Hepatocyte (in vitro differentiated cells): ENCODE data around the gene RAB3GAP1. TPM values are rescaled to one million over a fixed set of nuclear protein-coding genes. Genes with fewer than 3 reads are reported as not detected.

Experiments used
- DNase-seq: peaks from one replicate; pipeline ENCODE4 v3.0.0-alpha.2; 2016; ENCODE audit warnings: low spot score
- H2AFZ ChIP-seq: fragments of 200-600 bp; sonication (generic); 2 replicates; pipeline ENCODE4 v1.6.0; 2016; ENCODE audit warnings: antibody characterized with exemption, mild to moderate bottlenecking
- H3K27ac ChIP-seq: fragments of 200-600 bp; sonication (generic); 2 replicates; pipeline ENCODE4 v1.5.1; 2016; ENCODE audit warnings: mild to moderate bottlenecking
- H3K27me3 ChIP-seq: fragments of 200-600 bp; sonication (generic); 2 replicates; pipeline ENCODE4 v1.6.1; 2016
- H3K36me3 ChIP-seq: fragments of 200-600 bp; sonication (generic); replicated peaks from 2 replicates; pipeline ENCODE4 v1.5.1; 2016; ENCODE audit warnings: low read depth; ENCODE audit not compliant: insufficient read depth
- H3K4me1 ChIP-seq: fragments of 200-600 bp; sonication (generic); 2 replicates; pipeline ENCODE4 v1.5.1; 2016; ENCODE audit warnings: mild to moderate bottlenecking, moderate library complexity; ENCODE audit not compliant: insufficient read depth
- H3K4me2 ChIP-seq: fragments of 200-600 bp; sonication (generic); 2 replicates; pipeline ENCODE4 v1.6.0; 2016
- H3K4me3 ChIP-seq: fragments of 200-600 bp; sonication (generic); 2 replicates; pipeline ENCODE4 v1.5.1; 2016; ENCODE audit warnings: mild to moderate bottlenecking
- H3K79me2 ChIP-seq: fragments of 200-600 bp; sonication (generic); 2 replicates; pipeline ENCODE4 v1.6.0; 2017; ENCODE audit warnings: mild to moderate bottlenecking
- H3K9me2 ChIP-seq: fragments of 200-600 bp; sonication (generic); replicated peaks from 2 replicates; pipeline ENCODE4 v1.6.0; 2017; ENCODE audit warnings: mild to moderate bottlenecking; ENCODE audit not compliant: insufficient read depth
- H3K9me3 ChIP-seq: fragments of 200-600 bp; sonication (generic); 2 replicates; pipeline ENCODE4 v1.5.1; 2016; ENCODE audit warnings: low read depth, mild to moderate bottlenecking
- H4K20me1 ChIP-seq: fragments of 200-600 bp; sonication (generic); 2 replicates; pipeline ENCODE4 v1.6.0; 2016; ENCODE audit warnings: mild to moderate bottlenecking; ENCODE audit not compliant: insufficient read depth, poor library complexity, severe bottlenecking
- EZH2 ChIP-seq: fragments of 200-600 bp; sonication (generic); IDR thresholded peaks from 2 replicates; pipeline ENCODE4 v1.6.1; 2016; ENCODE audit warnings: antibody characterized with exemption, mild to moderate bottlenecking, borderline replicate concordance
- EZH2phosphoT487 ChIP-seq: fragments of 200-600 bp; sonication (generic); IDR thresholded peaks from one replicate; pipeline ENCODE4 v1.6.1; 2018; ENCODE audit warnings: antibody characterized with exemption, mild to moderate bottlenecking, low read depth, moderate library complexity; ENCODE audit not compliant: unreplicated experiment, severe bottlenecking
- WGBS: methylation state at CpG from one replicate; pipeline ENCODE4 v1.1.6; 2016; ENCODE audit warnings: low lambda C conversion rate; ENCODE audit errors: missing lambda C conversion rate; 5-methylcytosine and 5-hydroxymethylcytosine counted together
- polyA plus RNA-seq: library from polyadenylated mRNA; unstranded; fragments of >200 nt; fragmentation: Nextera tagmentation; extraction: Ambion mirVana; gene quantifications from 2 replicates; pipeline ENCODE4 v1.2.1, GENCODE V29; 2016
- total RNA-seq: library from RNA; depleted of rRNA; stranded (reverse); fragments of >200 nt; gene quantifications from 2 replicates; pipeline ENCODE4 v1.2.3, GENCODE V29; 2014
- TF ChIP-seq, protein P1 (sequence below): fragments of 200-600 bp; sonication (generic); IDR thresholded peaks from 2 replicates; pipeline ENCODE4 v1.5.1; 2016; ENCODE audit warnings: antibody characterized with exemption, mild to moderate bottlenecking; ENCODE audit not compliant: poor library complexity

Gene RAB3GAP1
- total and polyA plus RNA-seq, 2 experiments from 2014 or later = 17.7 to 62.5 TPM

DNA sequence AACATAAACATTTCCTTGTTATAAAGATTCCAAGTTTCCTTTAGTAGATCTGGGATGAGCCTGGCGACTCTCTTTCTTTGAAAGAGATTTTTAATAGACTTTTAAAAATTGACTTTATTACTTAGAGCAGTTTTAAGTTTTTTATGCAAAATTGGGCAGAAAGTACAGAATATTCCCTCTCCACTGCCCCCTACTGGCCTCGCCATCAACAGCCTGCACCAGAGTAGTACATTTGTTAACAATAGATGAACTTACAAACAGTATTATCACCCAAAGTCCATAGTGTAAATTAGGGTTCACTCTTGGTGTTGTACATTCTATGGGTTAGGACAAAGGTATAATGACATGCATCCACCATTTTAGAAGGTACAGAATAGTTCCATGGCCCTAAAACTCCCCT, 8.7 kb upstream of the RAB3GAP1 start:
- no peak for DNase-seq

DNA sequence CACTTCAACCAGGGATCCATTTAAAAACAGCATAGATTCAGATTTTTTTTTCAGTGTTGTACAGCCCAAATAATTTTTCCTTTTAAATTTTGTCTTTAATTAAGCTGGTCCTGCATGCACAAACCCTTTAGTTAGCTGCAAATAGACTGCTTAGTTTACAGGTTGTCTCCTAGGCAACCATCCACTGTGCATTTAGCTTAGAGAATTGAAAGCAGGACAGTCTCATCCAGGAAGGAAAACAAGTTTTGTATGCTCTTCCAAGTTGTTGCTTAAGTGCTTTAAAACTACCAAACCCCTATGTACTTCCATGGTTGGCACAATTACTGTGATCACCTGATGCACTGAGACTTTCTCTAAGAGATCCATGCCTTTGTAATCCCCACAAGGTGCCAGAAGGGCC, 4.8 kb upstream of the RAB3GAP1 start, which contains the start of gene MAP3K19:
MAP3K19 (minus strand) TSS at position 148 of the 400 bp plus-strand sequence. CDS start 22,800 bp downstream, outside the sequence.
- H2AFZ ChIP-seq = peak within 1 kb of the TSS; percentile 1
- H3K9me3 ChIP-seq = no peaks in the 10 kb centered on the region
- TF ChIP-seq, protein P1, sequence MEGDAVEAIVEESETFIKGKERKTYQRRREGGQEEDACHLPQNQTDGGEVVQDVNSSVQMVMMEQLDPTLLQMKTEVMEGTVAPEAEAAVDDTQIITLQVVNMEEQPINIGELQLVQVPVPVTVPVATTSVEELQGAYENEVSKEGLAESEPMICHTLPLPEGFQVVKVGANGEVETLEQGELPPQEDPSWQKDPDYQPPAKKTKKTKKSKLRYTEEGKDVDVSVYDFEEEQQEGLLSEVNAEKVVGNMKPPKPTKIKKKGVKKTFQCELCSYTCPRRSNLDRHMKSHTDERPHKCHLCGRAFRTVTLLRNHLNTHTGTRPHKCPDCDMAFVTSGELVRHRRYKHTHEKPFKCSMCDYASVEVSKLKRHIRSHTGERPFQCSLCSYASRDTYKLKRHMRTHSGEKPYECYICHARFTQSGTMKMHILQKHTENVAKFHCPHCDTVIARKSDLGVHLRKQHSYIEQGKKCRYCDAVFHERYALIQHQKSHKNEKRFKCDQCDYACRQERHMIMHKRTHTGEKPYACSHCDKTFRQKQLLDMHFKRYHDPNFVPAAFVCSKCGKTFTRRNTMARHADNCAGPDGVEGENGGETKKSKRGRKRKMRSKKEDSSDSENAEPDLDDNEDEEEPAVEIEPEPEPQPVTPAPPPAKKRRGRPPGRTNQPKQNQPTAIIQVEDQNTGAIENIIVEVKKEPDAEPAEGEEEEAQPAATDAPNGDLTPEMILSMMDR = no peak
- no peak for TF ChIP-seq EZH2
- no peak for TF ChIP-seq EZH2phosphoT487
- H3K36me3 ChIP-seq = no peaks in the 10 kb centered on the region
- peak within 1 kb of the TSS; percentile 5 for H3K27ac ChIP-seq
- no peaks in the 10 kb centered on the region for H3K4me1 ChIP-seq
- no peaks in the 10 kb centered on the region for H3K27me3 ChIP-seq
- H4K20me1 ChIP-seq = no peaks in the 10 kb centered on the region
- H3K79me2 ChIP-seq = no peaks in the 10 kb centered on the region
- H3K9me2 ChIP-seq = no peaks in the 10 kb centered on the region
- no peak within 1 kb of the TSS for H3K4me3 ChIP-seq
- no peak within 1 kb of the TSS for H3K4me2 ChIP-seq
- DNase-seq = peak; percentile 16

More for the DNA sequence above, 8.7 kb upstream of the RAB3GAP1 start:
- Histone ChIP-seq H3K9me3 (no peaks in the 10 kb centered on the region), H3K36me3 (no peaks in the 10 kb centered on the region), H3K27me3 (no peaks in the 10 kb centered on the region), H4K20me1 (no peaks in the 10 kb centered on the region), H3K4me3 (no peak overlapping the region), H3K4me1 (no peaks in the 10 kb centered on the region), H3K4me2 (no peak overlapping the region), H2AFZ (no peak overlapping the region), H3K79me2 (no peaks in the 10 kb centered on the region), H3K9me2 (no peaks in the 10 kb centered on the region), H3K27ac (no peak overlapping the region)
- TF ChIP-seq EZH2phosphoT487 (no peak), EZH2 (no peak)
- TF ChIP-seq, protein P1 = peak; percentile 21
- 59% methylated on average over 2 of the region's 2 CpGs for WGBS

DNA sequence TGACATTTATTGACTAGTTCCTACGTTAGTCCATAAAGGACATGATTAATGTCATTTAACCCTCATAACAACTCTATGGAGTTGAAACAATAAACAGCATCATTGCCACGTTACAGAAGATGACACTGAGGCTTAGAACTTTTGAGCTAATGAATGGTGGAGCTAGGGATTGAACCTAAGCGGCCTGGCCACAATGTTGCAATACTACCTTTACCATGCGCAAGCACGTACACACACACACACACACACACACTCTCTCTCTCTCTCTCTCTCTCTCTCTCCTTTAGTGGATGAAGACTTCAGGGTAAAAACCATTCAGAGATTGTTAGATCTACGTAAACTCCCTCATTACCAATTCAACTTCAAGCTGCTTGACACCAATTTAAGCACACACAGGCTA, 4.0 kb upstream of the RAB3GAP1 start:
- Histone ChIP-seq H3K36me3 (no peaks in the 10 kb centered on the region), H3K27me3 (no peaks in the 10 kb centered on the region), H2AFZ (no peak overlapping the region), H3K9me2 (no peaks in the 10 kb centered on the region), H3K79me2 (peaks cover 6% of the 10 kb centered on the region), H3K27ac (peak overlapping the region; percentile 5), H3K4me3 (no peak overlapping the region), H4K20me1 (no peaks in the 10 kb centered on the region), H3K4me1 (peaks cover under 1% of the 10 kb centered on the region), H3K4me2 (no peak overlapping the region), H3K9me3 (no peaks in the 10 kb centered on the region)
- DNase-seq = no peak
- TF ChIP-seq, protein P1 = no peak
- TF ChIP-seq EZH2phosphoT487 (no peak), EZH2 (no peak)
- 76% methylated on average over 6 of the region's 6 CpGs for WGBS

DNA sequence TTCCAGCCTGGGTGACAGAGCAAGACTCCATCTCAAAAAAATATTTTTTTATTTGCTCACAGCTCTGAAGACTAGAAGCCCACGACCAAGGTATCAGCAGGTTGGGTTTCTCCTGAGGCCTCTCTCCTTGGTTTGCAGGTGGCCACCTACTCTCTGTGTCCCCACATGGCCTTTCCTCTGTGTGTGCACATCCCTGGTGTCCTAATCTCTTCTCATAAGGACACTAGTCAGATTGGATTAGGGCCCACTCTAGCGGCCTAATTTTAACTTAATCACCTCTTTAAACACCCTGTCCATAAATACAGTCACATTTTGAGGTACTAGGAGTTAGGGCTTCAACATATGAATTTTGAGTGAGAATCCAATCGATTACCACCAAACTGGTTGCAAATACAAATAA, 2.0 kb upstream of the RAB3GAP1 start:
- no peak overlapping the region for H2AFZ ChIP-seq
- DNase-seq = no peak
- H3K4me1 ChIP-seq = peaks cover 19% of the 10 kb centered on the region
- no peaks in the 10 kb centered on the region for H3K9me3 ChIP-seq
- H3K9me2 ChIP-seq = no peaks in the 10 kb centered on the region
- no peaks in the 10 kb centered on the region for H3K27me3 ChIP-seq
- no peak overlapping the region for H3K4me3 ChIP-seq
- no peak overlapping the region for H3K27ac ChIP-seq
- H3K79me2 ChIP-seq = peaks cover 26% of the 10 kb centered on the region
- TF ChIP-seq EZH2 = no peak
- TF ChIP-seq EZH2phosphoT487 = no peak
- TF ChIP-seq, protein P1 = no peak
- H3K36me3 ChIP-seq = no peaks in the 10 kb centered on the region
- H4K20me1 ChIP-seq = peaks cover 16% of the 10 kb centered on the region
- 75% methylated on average over 3 of the region's 3 CpGs for WGBS
- no peak overlapping the region for H3K4me2 ChIP-seq
